Gastroesophageal sphincter (tissue), 3 donors: ENCODE results near the gene PANK1.

Source experiments
- CTCF ChIP-seq, 4 experiments: fragments of 200-600 bp in 2 of 4; fragments of 450-650 bp in 2 of 4; sonication (generic) in 1 of 4; IDR thresholded peaks; one replicate each; pipeline ENCODE4 v1.5.1; 2017 to 2019; ENCODE audit warnings: antibody characterized with exemption in 4 of 4, mild to moderate bottlenecking in 2 of 4, moderate library complexity in 2 of 4
- POLR2AphosphoS5 ChIP-seq: sonication (generic); formaldehyde crosslinking; IDR thresholded peaks from one replicate; pipeline ENCODE4 v1.6.1; 2017; ENCODE audit warnings: antibody characterized with exemption

GRCh38 chr10:89649051-89649450 is 4.0 kb upstream of the PANK1 start:
- TF ChIP-seq CTCF (IDR thresholded peaks at IDR 0.05) (no peak), POLR2AphosphoS5 (no peak)
